Bronchial epithelial cell (primary cell): ENCODE results near the gene PIEZO2. TPM values are rescaled to one million over a fixed set of nuclear protein-coding genes. Genes with fewer than 3 reads are reported as not detected.

Experiments
- DNase-seq: peaks from one replicate; pipeline ENCODE4 v3.0.0-alpha.2; 2010; ENCODE audit warnings: low read depth
- FAIRE-seq: peaks from 2 replicates; lab custom pipeline; 2011; peaks lifted over from hg19 to GRCh38; lab: Jason Lieb, UNC
- H3K27me3 ChIP-seq: 2 replicates; pipeline ENCODE4 v1.5.1; 2011; ENCODE audit warnings: low read length; ENCODE audit not compliant: control insufficient read depth, insufficient read depth
- H3K36me3 ChIP-seq: 2 replicates; pipeline ENCODE4 v1.5.1; 2011; ENCODE audit warnings: low read length; ENCODE audit not compliant: control insufficient read depth, insufficient read depth
- H3K4me3 ChIP-seq: 2 replicates; pipeline ENCODE4 v1.5.1; 2011; ENCODE audit warnings: mild to moderate bottlenecking, low read depth, low read length, control low read depth
- total RNA-seq: library from RNA; depleted of rRNA; stranded (reverse); fragments of >200 nt; gene quantifications from 2 replicates; pipeline ENCODE4 v1.2.1, GENCODE V29; 2014
- TF ChIP-seq, protein P1 (sequence below): IDR thresholded peaks from 2 replicates; pipeline ENCODE4 v1.5.1; 2011; ENCODE audit warnings: mild to moderate bottlenecking, moderate library complexity, low read length, control low read depth, inconsistent platforms; ENCODE audit not compliant: insufficient read depth, severe bottlenecking

The PIEZO2 gene
- total RNA-seq, 1 donor from 2014 or later = 1.3 TPM

DNA sequence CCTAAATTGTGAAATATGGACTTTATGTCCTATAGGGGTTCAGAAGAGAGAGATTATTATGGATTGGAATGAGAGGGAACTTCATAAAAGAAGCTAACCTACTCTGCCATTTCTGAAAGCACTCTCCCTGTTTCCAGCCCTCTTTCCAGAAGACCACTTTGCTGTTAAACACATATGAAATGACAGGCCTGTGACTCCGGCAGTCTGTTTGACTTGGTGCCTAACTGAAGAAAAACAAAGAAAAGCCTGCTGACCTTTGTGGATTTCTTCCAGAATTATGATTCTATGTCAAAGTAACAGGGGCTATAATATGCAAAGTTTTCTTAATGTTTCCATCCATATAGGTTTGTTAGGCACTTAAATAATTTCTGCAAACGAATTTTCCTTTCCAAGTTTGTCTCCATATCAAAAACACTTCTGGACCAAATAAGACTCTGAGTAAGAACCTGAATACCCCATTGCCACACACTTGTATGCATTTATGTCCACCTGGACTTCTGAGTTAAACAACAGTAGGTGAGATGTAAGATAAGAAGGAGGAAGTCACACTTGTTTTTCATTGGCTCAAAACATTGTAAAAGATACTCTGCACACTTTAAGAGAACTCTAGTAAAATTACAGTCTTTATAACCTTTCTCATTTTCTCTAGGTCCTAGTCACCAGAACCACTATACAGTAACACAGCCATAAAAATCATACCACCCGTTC, 111.7 kb downstream of the PIEZO2 start:
- H3K27me3 ChIP-seq = no peaks in the 10 kb centered on the region
- no peak overlapping the region for H3K4me3 ChIP-seq
- FAIRE-seq (no peak), DNase-seq (no peak)
- TF ChIP-seq, protein P1, sequence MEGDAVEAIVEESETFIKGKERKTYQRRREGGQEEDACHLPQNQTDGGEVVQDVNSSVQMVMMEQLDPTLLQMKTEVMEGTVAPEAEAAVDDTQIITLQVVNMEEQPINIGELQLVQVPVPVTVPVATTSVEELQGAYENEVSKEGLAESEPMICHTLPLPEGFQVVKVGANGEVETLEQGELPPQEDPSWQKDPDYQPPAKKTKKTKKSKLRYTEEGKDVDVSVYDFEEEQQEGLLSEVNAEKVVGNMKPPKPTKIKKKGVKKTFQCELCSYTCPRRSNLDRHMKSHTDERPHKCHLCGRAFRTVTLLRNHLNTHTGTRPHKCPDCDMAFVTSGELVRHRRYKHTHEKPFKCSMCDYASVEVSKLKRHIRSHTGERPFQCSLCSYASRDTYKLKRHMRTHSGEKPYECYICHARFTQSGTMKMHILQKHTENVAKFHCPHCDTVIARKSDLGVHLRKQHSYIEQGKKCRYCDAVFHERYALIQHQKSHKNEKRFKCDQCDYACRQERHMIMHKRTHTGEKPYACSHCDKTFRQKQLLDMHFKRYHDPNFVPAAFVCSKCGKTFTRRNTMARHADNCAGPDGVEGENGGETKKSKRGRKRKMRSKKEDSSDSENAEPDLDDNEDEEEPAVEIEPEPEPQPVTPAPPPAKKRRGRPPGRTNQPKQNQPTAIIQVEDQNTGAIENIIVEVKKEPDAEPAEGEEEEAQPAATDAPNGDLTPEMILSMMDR = no peak
- H3K36me3 ChIP-seq = no peaks in the 10 kb centered on the region

DNA sequence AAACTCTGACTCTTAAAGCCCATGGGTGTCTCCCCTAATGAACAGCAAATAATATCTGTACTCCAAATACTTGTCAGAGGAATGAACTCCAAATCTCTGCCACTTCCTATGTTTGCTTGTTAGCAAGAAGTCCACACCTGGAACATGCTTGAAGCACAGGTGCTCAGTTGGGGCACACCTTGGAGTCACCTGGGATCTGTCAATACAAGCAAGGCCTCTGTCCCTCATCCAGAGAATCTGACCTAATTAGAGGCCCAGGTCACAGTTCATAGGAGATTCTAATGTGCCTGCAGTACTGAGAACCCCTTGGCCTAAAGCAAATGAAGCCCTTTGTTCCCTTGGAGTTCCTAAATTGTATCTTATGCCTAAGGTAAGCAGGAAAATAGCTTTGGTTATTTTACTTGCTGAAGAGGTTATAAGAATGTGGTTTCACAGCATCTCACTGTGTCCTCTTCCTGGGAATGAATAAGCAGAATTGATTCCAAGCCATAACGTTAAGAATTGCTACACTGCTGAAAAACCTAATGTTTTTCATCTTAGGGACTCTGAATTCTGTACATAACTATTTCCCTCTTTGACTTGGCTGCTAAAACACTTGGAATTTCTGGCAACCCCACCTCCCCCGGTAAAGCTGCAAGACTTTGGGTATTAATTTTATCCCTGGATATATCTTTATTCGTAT, 113.4 kb downstream of the PIEZO2 start:
- H3K4me3 ChIP-seq = no peak overlapping the region
- FAIRE-seq (no peak), DNase-seq (no peak)
- H3K36me3 ChIP-seq = no peaks in the 10 kb centered on the region
- TF ChIP-seq, protein P1 = no peak
- no peaks in the 10 kb centered on the region for H3K27me3 ChIP-seq

DNA sequence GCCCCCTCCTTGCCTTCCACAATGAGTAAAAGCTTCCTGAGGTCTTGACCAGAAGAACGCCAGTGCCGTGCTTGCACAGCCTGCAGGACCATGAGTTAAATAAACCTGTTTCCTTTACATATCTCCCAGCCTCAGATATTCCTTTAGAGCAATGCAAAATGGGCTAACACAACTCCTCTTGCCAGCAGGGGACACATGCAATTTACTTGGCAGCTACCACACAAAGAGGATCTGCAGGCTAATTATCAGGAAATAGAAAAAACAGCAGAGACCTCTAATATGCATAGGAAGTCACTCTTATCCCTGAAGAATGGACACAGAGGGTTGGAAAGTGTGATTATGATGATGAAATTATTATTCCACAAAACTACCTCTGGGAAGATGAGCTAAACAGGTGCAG, 114.0 kb downstream of the PIEZO2 start:
- Histone ChIP-seq H3K4me3 (no peak overlapping the region), H3K27me3 (no peaks in the 10 kb centered on the region), H3K36me3 (no peaks in the 10 kb centered on the region)
- TF ChIP-seq, protein P1 = no peak
- DNase-seq = no peak
- FAIRE-seq = no peak

DNA sequence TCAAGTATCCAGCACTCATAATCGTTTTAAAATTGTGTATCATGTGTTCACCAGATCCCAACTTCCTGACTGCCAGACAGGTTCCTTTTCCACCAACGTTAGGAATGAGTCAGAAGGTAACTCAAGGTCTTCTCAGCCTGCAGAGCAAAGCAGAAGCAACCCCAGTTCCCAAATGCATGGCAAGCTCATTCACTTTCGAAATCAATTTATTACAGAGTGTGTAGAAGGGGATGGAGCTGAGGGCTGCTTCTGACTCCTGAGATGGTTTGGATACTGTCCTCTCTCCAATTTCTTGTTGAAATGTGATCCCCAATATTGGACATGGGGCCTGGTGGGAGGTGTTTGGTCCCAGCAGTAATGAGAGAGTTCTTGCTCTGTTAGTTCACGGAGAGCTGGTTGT, 114.5 kb downstream of the PIEZO2 start:
- H3K36me3 ChIP-seq = no peaks in the 10 kb centered on the region
- no peak for FAIRE-seq
- no peaks in the 10 kb centered on the region for H3K27me3 ChIP-seq
- no peak overlapping the region for H3K4me3 ChIP-seq
- peak; percentile 10 for DNase-seq
- TF ChIP-seq, protein P1 = no peak

DNA sequence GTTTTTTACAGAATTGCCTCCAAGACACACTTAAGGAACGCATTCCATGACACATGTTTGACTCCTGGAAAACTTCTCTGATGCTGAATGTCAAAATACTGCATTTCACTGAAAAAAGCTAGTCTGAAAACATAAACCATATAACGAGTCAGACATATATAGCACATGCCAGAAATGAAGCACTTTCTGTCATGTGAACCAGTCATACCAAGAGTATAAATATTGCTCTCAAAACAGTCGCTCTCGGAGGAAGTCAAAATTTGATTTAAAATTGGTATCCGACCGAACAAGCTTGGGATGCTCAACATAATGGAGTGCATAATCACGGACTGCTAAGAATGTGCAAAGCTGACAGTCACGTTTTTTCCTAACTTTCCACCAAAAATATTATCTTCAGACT, 115.9 kb downstream of the PIEZO2 start:
- DNase-seq = no peak
- no peak overlapping the region for H3K4me3 ChIP-seq
- FAIRE-seq = no peak
- TF ChIP-seq, protein P1 = no peak
- H3K27me3 ChIP-seq = no peaks in the 10 kb centered on the region
- no peaks in the 10 kb centered on the region for H3K36me3 ChIP-seq
